Measurements from ENCODE around the gene SLC26A4. TPM values are rescaled to one million over a fixed set of nuclear protein-coding genes. Genes with fewer than 3 reads are reported as not detected.

The SLC26A4 gene
- total RNA-seq, 1 experiment from 2014 or later, result not detected

DNA sequence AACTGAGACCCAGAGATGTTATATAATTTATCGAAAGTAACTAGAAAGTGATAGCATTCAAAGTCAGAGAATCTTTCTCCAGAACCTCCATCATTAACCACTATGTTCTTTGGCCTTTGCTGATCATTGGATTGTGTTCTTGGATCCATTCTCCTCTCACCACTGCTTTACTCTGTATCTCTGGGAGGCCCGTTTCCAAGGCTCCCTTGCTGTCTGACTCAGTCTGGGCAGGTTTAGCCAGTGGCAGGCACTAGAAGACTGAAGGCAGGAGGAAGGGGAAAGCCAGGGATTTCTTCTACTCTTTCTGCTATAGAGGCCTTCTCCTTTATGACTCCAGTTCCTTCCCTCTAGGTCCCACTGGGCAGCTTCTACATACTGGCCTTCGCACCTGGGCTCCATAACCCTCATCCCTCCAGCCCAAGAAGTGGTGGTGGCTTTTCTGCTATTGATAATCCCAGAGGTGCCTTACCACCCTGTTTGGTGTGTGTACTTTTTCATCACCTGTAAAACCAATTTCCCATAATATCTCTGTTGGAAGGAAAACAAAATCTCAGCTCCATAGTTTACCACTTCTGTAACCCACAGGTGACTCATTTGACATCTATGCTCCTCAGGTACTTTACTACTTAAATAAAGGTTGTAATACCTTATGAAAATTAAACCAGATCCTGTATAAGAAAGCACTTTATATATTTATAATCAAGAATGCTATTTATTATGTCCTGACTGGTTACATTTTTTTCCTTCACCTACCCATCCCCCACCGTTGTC is 44.5 kb upstream of the SLC26A4 start:
- no peak overlapping the region for H3K9ac ChIP-seq (ENCODE audit: low read length)
- no peak overlapping the region for H2AFZ ChIP-seq (ENCODE audit: low read length)
- no peaks in the 10 kb centered on the region for H3K79me2 ChIP-seq (ENCODE audit: low read length)
- TF ChIP-seq EZH2phosphoT487 (IDR thresholded peaks at IDR 0.05; ENCODE audit: borderline replicate concordance, low read length) (no peak), EZH2 (IDR thresholded peaks at IDR 0.05; ENCODE audit: low read length, unreplicated experiment) (no peak)
- TF ChIP-seq, protein P1, sequence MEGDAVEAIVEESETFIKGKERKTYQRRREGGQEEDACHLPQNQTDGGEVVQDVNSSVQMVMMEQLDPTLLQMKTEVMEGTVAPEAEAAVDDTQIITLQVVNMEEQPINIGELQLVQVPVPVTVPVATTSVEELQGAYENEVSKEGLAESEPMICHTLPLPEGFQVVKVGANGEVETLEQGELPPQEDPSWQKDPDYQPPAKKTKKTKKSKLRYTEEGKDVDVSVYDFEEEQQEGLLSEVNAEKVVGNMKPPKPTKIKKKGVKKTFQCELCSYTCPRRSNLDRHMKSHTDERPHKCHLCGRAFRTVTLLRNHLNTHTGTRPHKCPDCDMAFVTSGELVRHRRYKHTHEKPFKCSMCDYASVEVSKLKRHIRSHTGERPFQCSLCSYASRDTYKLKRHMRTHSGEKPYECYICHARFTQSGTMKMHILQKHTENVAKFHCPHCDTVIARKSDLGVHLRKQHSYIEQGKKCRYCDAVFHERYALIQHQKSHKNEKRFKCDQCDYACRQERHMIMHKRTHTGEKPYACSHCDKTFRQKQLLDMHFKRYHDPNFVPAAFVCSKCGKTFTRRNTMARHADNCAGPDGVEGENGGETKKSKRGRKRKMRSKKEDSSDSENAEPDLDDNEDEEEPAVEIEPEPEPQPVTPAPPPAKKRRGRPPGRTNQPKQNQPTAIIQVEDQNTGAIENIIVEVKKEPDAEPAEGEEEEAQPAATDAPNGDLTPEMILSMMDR (conservative IDR thresholded peaks at IDR 0.05; ENCODE audit: low read depth, low read length), result no peak
- intact Hi-C loops (cut with micrococcal nuclease), result no loop called here
- H3K4me3 ChIP-seq (ENCODE audit: low read length), result no peak overlapping the region
- peak overlapping the region; percentile 43; the same call in 1 of the 2 replicates for H3K27ac ChIP-seq (ENCODE audit: low read length)
- ATAC-seq (peak; percentile 35), DNase-seq (peak; percentile 59)
- H3K36me3 ChIP-seq (ENCODE audit: low read depth, low read length), result peaks cover 9% of the 10 kb centered on the region; the same call in 1 of the 2 replicates
- CTCF ChIA-PET, result no interaction called here
- no peaks in the 10 kb centered on the region for H3K9me3 ChIP-seq (ENCODE audit: low read length)
- no TSS peak for BruUV-seq (replicated peaks)
- H3K4me1 ChIP-seq (ENCODE audit: insufficient read depth, low read length), result peaks cover 45% of the 10 kb centered on the region
- peaks cover 5% of the 10 kb centered on the region for H3F3A ChIP-seq (ENCODE audit: low read length, unreplicated experiment)
- H3K4me2 ChIP-seq (ENCODE audit: low read length), result peak overlapping the region; percentile 45
- no peaks in the 10 kb centered on the region for H3K27me3 ChIP-seq (ENCODE audit: low read length)
- POLR2A ChIA-PET (ENCODE audit: unreplicated experiment), result interaction anchor here (0.6 kb wide), 1 partner anchor 21 kb away, joined by 3 read pairs; no protein-coding TSS in a partner anchor
- H3K9me2 ChIP-seq (replicated peaks; ENCODE audit: low read length), result no peaks in the 10 kb centered on the region
- H4K20me1 ChIP-seq (ENCODE audit: low read length), result no peaks in the 10 kb centered on the region

DNA sequence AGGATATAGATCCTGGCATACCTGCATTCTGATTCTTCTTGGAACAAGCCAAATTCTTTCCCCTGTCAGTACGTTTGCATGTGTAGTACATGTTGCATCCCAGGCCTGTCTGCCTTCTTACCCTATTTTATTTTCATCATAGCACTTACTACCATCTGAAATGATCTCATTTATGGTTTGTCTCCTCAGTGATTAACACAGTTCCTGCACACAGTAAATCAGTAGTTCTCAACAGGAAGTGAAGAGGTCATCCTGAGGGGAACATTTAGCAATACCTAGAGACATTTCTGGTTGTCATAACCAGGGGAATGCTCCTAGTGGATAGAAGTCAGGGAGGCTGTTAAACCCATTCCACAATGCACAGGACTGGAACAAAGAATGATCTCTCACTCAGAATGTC is 38.2 kb upstream of the SLC26A4 start:
- TF ChIP-seq EZH2phosphoT487 (IDR thresholded peaks at IDR 0.05; ENCODE audit: borderline replicate concordance, low read length) (no peak), EZH2 (IDR thresholded peaks at IDR 0.05; ENCODE audit: low read length, unreplicated experiment) (no peak)
- TF ChIP-seq, protein P1 (conservative IDR thresholded peaks at IDR 0.05; ENCODE audit: low read depth, low read length), result no peak
- peak; percentile 50 for ATAC-seq
- H3K27ac ChIP-seq (ENCODE audit: low read length), result no peak overlapping the region

DNA sequence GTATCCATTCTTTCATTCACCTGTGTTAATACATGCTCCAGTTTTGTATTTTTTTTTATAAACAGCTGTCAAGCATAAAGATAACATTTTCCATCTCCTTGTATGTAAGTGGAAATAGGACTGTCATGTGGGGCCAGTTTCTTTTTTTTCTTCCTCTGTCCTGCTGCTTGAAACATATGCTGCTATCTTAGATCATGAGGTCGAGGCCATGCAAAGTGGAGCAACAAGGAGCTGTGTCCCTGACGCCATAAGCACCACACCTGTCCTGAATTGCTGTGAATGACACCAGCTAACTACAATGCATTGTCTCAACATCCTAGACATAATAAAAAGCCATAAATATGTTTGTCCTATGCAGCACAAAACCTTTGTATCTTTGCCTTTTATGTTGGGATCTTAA is 37.7 kb upstream of the SLC26A4 start:
- H3K36me3 ChIP-seq (ENCODE audit: low read depth, low read length), result no peaks in the 10 kb centered on the region; the same call in 1 of the 2 replicates
- POLR2A ChIA-PET (ENCODE audit: unreplicated experiment), result no interaction called here
- no peak for DNase-seq

More for the DNA sequence above, 38.2 kb upstream of the SLC26A4 start:
- Histone ChIP-seq H3F3A (ENCODE audit: low read length, unreplicated experiment) (no peaks in the 10 kb centered on the region), H3K9ac (ENCODE audit: low read length) (no peak overlapping the region), H3K36me3 (ENCODE audit: low read depth, low read length) (no peaks in the 10 kb centered on the region; the same call in 1 of the 2 replicates), H3K4me2 (ENCODE audit: low read length) (no peak overlapping the region), H3K27me3 (ENCODE audit: low read length) (no peaks in the 10 kb centered on the region), H3K9me3 (ENCODE audit: low read length) (no peaks in the 10 kb centered on the region), H3K4me3 (ENCODE audit: low read length) (no peak overlapping the region), H3K4me1 (ENCODE audit: insufficient read depth, low read length) (peaks cover 12% of the 10 kb centered on the region), H3K9me2 (replicated peaks; ENCODE audit: low read length) (no peaks in the 10 kb centered on the region), H4K20me1 (ENCODE audit: low read length) (no peaks in the 10 kb centered on the region), H2AFZ (ENCODE audit: low read length) (no peak overlapping the region), H3K79me2 (ENCODE audit: low read length) (no peaks in the 10 kb centered on the region)
- ChIA-PET POLR2A (ENCODE audit: unreplicated experiment) (no interaction called here), CTCF (no interaction called here)
- no TSS peak for BruUV-seq (replicated peaks)
- intact Hi-C loops (cut with micrococcal nuclease), result no loop called here
- peak; percentile 62 for DNase-seq

More for the DNA sequence above, 37.7 kb upstream of the SLC26A4 start:
- no TSS peak for BruUV-seq (replicated peaks)
- Histone ChIP-seq H3K4me3 (ENCODE audit: low read length) (no peak overlapping the region), H4K20me1 (ENCODE audit: low read length) (no peaks in the 10 kb centered on the region), H3F3A (ENCODE audit: low read length, unreplicated experiment) (no peaks in the 10 kb centered on the region), H3K9ac (ENCODE audit: low read length) (no peak overlapping the region), H3K27me3 (ENCODE audit: low read length) (no peaks in the 10 kb centered on the region), H3K9me3 (ENCODE audit: low read length) (no peaks in the 10 kb centered on the region), H3K4me2 (ENCODE audit: low read length) (no peak overlapping the region), H3K9me2 (replicated peaks; ENCODE audit: low read length) (no peaks in the 10 kb centered on the region), H3K79me2 (ENCODE audit: low read length) (no peaks in the 10 kb centered on the region), H2AFZ (ENCODE audit: low read length) (no peak overlapping the region), H3K27ac (ENCODE audit: low read length) (no peak overlapping the region), H3K4me1 (ENCODE audit: insufficient read depth, low read length) (peaks cover 12% of the 10 kb centered on the region)
- CTCF ChIA-PET, result no interaction called here
- intact Hi-C loops (cut with micrococcal nuclease), result no loop called here
- TF ChIP-seq EZH2phosphoT487 (IDR thresholded peaks at IDR 0.05; ENCODE audit: borderline replicate concordance, low read length) (no peak), EZH2 (IDR thresholded peaks at IDR 0.05; ENCODE audit: low read length, unreplicated experiment) (no peak)
- TF ChIP-seq, protein P1 (conservative IDR thresholded peaks at IDR 0.05; ENCODE audit: low read depth, low read length), result no peak
- ATAC-seq, result no peak
